MM.1S (cell line): Measurements from ENCODE around the gene NCAPD3.
A peak's percentile ranks its signal among the peaks of the same experiment; 100 is the strongest.

ENCODE experiments used
- DNase-seq: peaks from one replicate; pipeline ENCODE4 v3.0.0-alpha.2; 2015
- H2AFZ ChIP-seq: fragments of 300-600 bp; sonication (generic); 2 replicates; pipeline ENCODE4 v1.6.0; 2016; ENCODE audit warnings: antibody characterized with exemption, low read length
- H3F3A ChIP-seq: fragments of 300-600 bp; sonication (generic); 2 replicates; pipeline ENCODE4 v1.6.1; 2016; ENCODE audit warnings: mild to moderate bottlenecking, antibody characterized with exemption, low read length, moderate library complexity, mixed read lengths; ENCODE audit not compliant: insufficient read depth
- H3K27ac ChIP-seq: fragments of 300-600 bp; sonication (generic); 2 replicates; pipeline ENCODE4 v1.5.1; 2016; ENCODE audit warnings: mild to moderate bottlenecking, low read length
- H3K27me3 ChIP-seq: fragments of 300-600 bp; sonication (generic); replicated peaks from 2 replicates; pipeline ENCODE4 v1.6.0; 2016; ENCODE audit warnings: low read length; ENCODE audit not compliant: insufficient read depth
- H3K36me3 ChIP-seq: fragments of 300-600 bp; sonication (generic); replicated peaks from 2 replicates; pipeline ENCODE4 v1.6.1; 2016; ENCODE audit warnings: mild to moderate bottlenecking, low read length, mixed read lengths; ENCODE audit not compliant: insufficient read depth
- H3K4me1 ChIP-seq: fragments of 300-600 bp; sonication (generic); 2 replicates; pipeline ENCODE4 v1.6.1; 2016; ENCODE audit warnings: low read length, mixed read lengths
- H3K4me2 ChIP-seq: fragments of 300-600 bp; sonication (generic); 2 replicates; pipeline ENCODE4 v1.6.0; 2016; ENCODE audit warnings: low read depth, low read length
- H3K4me3 ChIP-seq: fragments of 300-600 bp; sonication (generic); 2 replicates; pipeline ENCODE4 v1.5.1; 2016; ENCODE audit warnings: low read length, mixed read lengths
- H3K79me2 ChIP-seq: fragments of 300-600 bp; sonication (generic); 2 replicates; pipeline ENCODE4 v1.6.1; 2016; ENCODE audit warnings: mixed run types, low read length, mixed read lengths
- H3K9ac ChIP-seq: fragments of 300-600 bp; sonication (generic); 2 replicates; pipeline ENCODE4 v1.6.1; 2016; ENCODE audit warnings: low read length, mixed read lengths
- H3K9me2 ChIP-seq: fragments of 300-600 bp; sonication (generic); replicated peaks from 2 replicates; pipeline ENCODE4 v1.6.1; 2016; ENCODE audit warnings: mild to moderate bottlenecking, low read length, mixed read lengths; ENCODE audit not compliant: insufficient read depth
- H3K9me3 ChIP-seq: fragments of 300-600 bp; sonication (generic); replicated peaks from 2 replicates; pipeline ENCODE4 v1.6.1; 2016; ENCODE audit warnings: mild to moderate bottlenecking, low read length, mixed read lengths; ENCODE audit not compliant: insufficient read depth
- H4K20me1 ChIP-seq: fragments of 300-600 bp; sonication (generic); 2 replicates; pipeline ENCODE4 v1.6.1; 2016; ENCODE audit warnings: mild to moderate bottlenecking, low read length, moderate library complexity, mixed read lengths; ENCODE audit not compliant: insufficient read depth
- CTCF ChIP-seq: fragments of 300-600 bp; sonication (generic); IDR thresholded peaks from 2 replicates; pipeline ENCODE4 v1.5.1; 2016; ENCODE audit warnings: antibody characterized with exemption, low read length, mixed read lengths
- EZH2 ChIP-seq: fragments of 300-600 bp; sonication (generic); optimal IDR thresholded peaks from 2 replicates; pipeline ENCODE3; 2017; ENCODE audit warnings: low read depth, mild to moderate bottlenecking, antibody characterized with exemption, low read length, mixed read lengths
- EZH2phosphoT487 ChIP-seq: fragments of 300-600 bp; sonication (generic); IDR thresholded peaks from 2 replicates; pipeline ENCODE4 v1.6.1; 2018; ENCODE audit warnings: antibody characterized with exemption, low read length

The NCAPD3 gene

DNA sequence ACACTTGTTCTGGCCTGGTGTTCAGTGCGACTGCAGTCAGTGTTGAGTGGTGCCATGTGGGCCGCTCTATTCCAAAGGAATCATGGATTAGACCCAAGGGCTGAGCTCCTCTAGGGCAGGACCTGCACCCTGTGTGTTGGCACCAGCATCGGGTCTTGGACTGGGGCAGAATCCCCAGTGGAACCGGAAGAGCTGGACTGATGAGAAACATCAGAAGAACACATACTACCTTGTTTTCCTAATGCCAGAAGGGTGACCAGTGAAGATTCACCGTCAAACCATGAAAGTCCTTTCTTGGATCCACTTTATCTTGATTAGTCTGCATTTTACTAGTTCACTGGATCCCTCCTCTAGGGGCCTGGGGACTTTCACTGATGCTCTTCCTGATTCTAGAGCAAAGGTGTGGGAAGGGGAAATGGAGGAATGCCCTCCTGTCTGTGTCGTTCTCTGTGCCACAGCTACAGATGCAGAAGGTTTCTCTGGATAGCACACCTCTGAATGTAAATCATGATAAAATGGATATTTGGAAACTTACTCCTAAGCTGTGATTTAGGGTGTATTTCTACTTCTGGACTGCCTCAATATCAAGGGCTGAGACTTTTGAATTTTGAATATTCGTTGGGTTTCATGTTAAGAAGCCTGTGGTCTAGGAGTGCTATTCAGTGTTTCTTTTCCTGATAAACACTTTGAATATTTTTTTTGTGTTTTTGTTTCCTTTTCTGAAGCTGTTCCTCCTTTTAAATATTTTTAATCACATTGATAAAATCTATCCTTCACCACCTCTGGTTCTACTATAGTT is 41.4 kb upstream of the NCAPD3 start:
- DNase-seq, result no peak
- Histone ChIP-seq H3K27ac (no peak overlapping the region), H3F3A (no peaks in the 10 kb centered on the region), H3K4me3 (no peak overlapping the region), H3K9ac (no peak overlapping the region), H4K20me1 (no peaks in the 10 kb centered on the region), H3K9me3 (no peaks in the 10 kb centered on the region), H3K79me2 (no peaks in the 10 kb centered on the region), H3K4me1 (peaks cover 16% of the 10 kb centered on the region), H3K9me2 (no peaks in the 10 kb centered on the region), H3K27me3 (no peaks in the 10 kb centered on the region), H3K4me2 (no peak overlapping the region), H3K36me3 (no peaks in the 10 kb centered on the region), H2AFZ (no peak overlapping the region)
- no peak for TF ChIP-seq EZH2phosphoT487
- no peak for TF ChIP-seq EZH2
- TF ChIP-seq CTCF, result no peak

DNA sequence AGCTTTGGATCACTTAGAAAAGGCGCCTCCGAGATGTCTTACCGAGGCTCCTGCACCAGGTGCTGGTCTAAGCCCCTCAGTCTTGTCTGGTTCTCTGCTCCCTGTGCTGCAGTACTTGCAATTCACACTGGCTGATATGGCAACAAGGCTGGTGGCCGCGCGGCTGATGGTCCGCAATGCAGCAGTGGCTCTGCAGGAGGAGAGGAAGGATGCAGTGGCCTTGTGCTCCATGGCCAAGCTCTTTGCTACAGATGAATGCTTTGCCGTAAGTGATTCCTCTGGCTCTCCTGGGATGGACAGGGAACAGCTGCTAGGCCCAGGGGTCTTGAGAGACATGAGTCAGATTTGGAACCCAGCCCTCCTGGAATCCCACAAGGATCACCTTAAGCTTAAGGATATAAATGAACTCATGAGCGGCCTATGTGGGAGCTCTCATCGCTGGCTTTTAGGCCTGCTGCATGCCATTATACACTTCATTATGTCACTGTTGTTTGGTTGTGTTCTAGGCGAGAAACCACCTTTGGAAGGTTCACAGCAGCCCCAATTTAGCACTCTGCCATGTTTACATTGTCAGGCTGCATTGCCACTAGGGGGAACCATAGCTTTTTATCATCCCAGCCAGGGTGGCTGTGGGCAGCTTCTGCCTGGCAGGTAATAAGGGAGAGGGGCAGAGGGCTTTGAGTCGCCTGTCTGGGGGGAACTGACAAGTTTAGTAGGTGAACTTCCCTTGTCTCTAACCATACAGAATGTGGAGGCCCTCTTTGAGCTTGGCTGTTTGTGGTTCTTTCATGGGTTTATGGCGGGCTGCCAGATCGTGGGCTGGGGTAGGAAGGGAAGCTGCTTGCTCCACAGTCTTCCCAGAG is 38.1 kb upstream of the NCAPD3 start:
- Histone ChIP-seq H2AFZ (no peak overlapping the region), H3K79me2 (0 out of 2 replicates have a peak, but pooled peaks cover 3% of the 10 kb centered on the region), H3K4me1 (peaks cover 22% of the 10 kb centered on the region), H3K27me3 (no peaks in the 10 kb centered on the region), H3K9me3 (no peaks in the 10 kb centered on the region), H3K9me2 (no peaks in the 10 kb centered on the region), H3F3A (no peaks in the 10 kb centered on the region), H4K20me1 (no peaks in the 10 kb centered on the region), H3K4me2 (no peak overlapping the region), H3K9ac (no peak overlapping the region), H3K27ac (no peak overlapping the region), H3K36me3 (no peaks in the 10 kb centered on the region), H3K4me3 (no peak overlapping the region)
- TF ChIP-seq EZH2, result no peak
- peak; percentile 72 for TF ChIP-seq CTCF
- peak; percentile 26 for DNase-seq

GRCh38 chr11:134260983-134261382 is 37.2 kb upstream of the NCAPD3 start:
- Histone ChIP-seq H3K36me3 (no peaks in the 10 kb centered on the region), H3K4me3 (no peak overlapping the region), H3F3A (no peaks in the 10 kb centered on the region), H3K9me3 (no peaks in the 10 kb centered on the region), H2AFZ (no peak overlapping the region), H4K20me1 (no peaks in the 10 kb centered on the region), H3K4me2 (peak overlapping the region; percentile 38; the same call in 1 of the 2 replicates), H3K27ac (peak overlapping the region; percentile 49; the same call in 1 of the 2 replicates), H3K79me2 (0 out of 2 replicates have a peak, but pooled peaks cover 8% of the 10 kb centered on the region), H3K27me3 (no peaks in the 10 kb centered on the region), H3K9me2 (no peaks in the 10 kb centered on the region), H3K4me1 (peaks cover 22% of the 10 kb centered on the region), H3K9ac (no peak overlapping the region)
- no peak for DNase-seq
- TF ChIP-seq CTCF (no peak), EZH2phosphoT487 (no peak), EZH2 (no peak)
